Heart right ventricle (tissue), 16 donors: ENCODE results near the gene HSD11B2. TPM values are rescaled to one million over a fixed set of nuclear protein-coding genes. Genes with fewer than 3 reads are reported as not detected.

Source experiments
- ATAC-seq, 8 donors: fragments of 200-7000 bp; cut with Tn5 transposase; one replicate each; pipeline ENCODE4 v1.9.1; 2020; ENCODE audit warnings: mild to moderate bottlenecking in 8 of 8, moderate library complexity in 8 of 8, moderate number of reproducible peaks in 1 of 8
- DNase-seq, 2 donors: peaks; one replicate each; pipeline ENCODE4 v3.0.0-alpha.2; 2020
- H3K27ac ChIP-seq, 10 donors: fragments of 200-600 bp; sonication (generic) in 2 of 10; one replicate each; pipeline versions ENCODE4 v1.5.0 to v1.8.0; 2020 to 2022; ENCODE audit warnings: mild to moderate bottlenecking in 3 of 10
- H3K27me3 ChIP-seq, 7 donors: fragments of 200-600 bp; one replicate each; pipeline ENCODE4 v1.8.0; 2021 to 2022; ENCODE audit warnings: mild to moderate bottlenecking in 2 of 7
- H3K36me3 ChIP-seq, 9 donors: fragments of 200-600 bp; sonication (generic) in 1 of 9; one replicate each; pipeline versions ENCODE4 v1.5.0 to v1.8.0; 2020 to 2022; ENCODE audit warnings: mild to moderate bottlenecking in 2 of 9
- H3K4me1 ChIP-seq, 9 donors: fragments of 200-600 bp; sonication (generic) in 1 of 9; one replicate each; pipeline versions ENCODE4 v1.5.0 to v1.8.0; 2020 to 2022; ENCODE audit warnings: mild to moderate bottlenecking in 4 of 9
- H3K4me3 ChIP-seq, 10 donors: fragments of 200-600 bp; sonication (generic) in 2 of 10; one replicate each; pipeline versions ENCODE4 v1.5.0 to v1.8.0; 2020 to 2022; ENCODE audit warnings: mild to moderate bottlenecking in 7 of 10, moderate library complexity in 2 of 10
- H3K9me3 ChIP-seq, 11 donors: fragments of 200-600 bp in 10 of 11; sonication (generic) in 2 of 11; one replicate each; pipeline versions ENCODE4 v1.5.0 to v1.8.0; 2013 to 2022; ENCODE audit warnings: mild to moderate bottlenecking in 2 of 11, control low read depth in 1 of 11, moderate library complexity in 1 of 11
- WGBS, 2 donors: extraction: QIAGEN DNeasy Blood & Tissue Kit; methylation state at CpG; one replicate each; pipeline ENCODE4 v1.1.7; 2013; ENCODE audit warnings: inconsistent platforms in 1 of 2; 5-methylcytosine and 5-hydroxymethylcytosine counted together
- intact Hi-C, 10 donors: fragments of 100-400 bp; cut with DNase I; formaldehyde crosslinking; loops; one replicate each; pipeline versions ENCODE4 v1.11.1 to v1.14.2; 2022
- polyA plus RNA-seq, 2 donors: library from polyadenylated mRNA; stranded (reverse); fragments of 200-250 nt; gene quantifications; one replicate each; pipeline ENCODE4 v1.2.3, GENCODE V29; 2013
- total RNA-seq, 10 donors: library from RNA; stranded (reverse); fragmentation: NEBNext Ultra II Directional in 3 of 10; extraction: Animal tissue kit (Norgen Biotek cat#: 25700) in 3 of 10; gene quantifications; one replicate each; pipeline versions ENCODE4 v1.2.1 to v1.2.4, GENCODE V29; 2021 to 2023
- TF ChIP-seq, protein P1 (sequence below), 9 donors: fragments of 200-600 bp; sonication (generic) in 2 of 9; IDR thresholded peaks; one replicate each; pipeline versions ENCODE4 v1.5.0 to v1.8.0; 2021 to 2022; ENCODE audit warnings: antibody characterized with exemption in 9 of 9, mild to moderate bottlenecking in 5 of 9, moderate library complexity in 1 of 9
- donor health status: Arrhythmogenic right ventricular cardiomyopathy.
- donor health status: ischemic (EF 13 %, LVEDD 7.1; RV severe dilation, severe dysfunction).
- donor health status: healthy with polysubstance abuse.
- donor health status: DM: no; HTN: yes; CAD: no.
- donor health status: DM: no; HTN: no; CAD: no.
- donor health status: ischemic (EF 25% LVEDD 6.9; RV normal size, moderate dysfunction).
- donor health status: ischemic (EF 25% LVEDD 5.7; RV mildly dilated, moderate dysfunction).
- donor health status: healthy.
- donor health status: DM: yes; HTN: yes; CAD: no.
- donor health status: Ischemic cardiomyopathy.
- donor health status: ischemic (EF 35%, LVEDD 5.7; RV mildly dilated, moderate dysfunction).
- donor health status: nonischemic (EF 11% LVEDD 7.7; RV severe dilation, severe dysfunction).
- donor health status: DM: yes; HTN: yes; CAD: no.
- donor health status: PGD.
- donor health status: ischemic (EF 29% LVEDD 5.4; RV normal size, mild dysfunction).
- donor health status: nonischemic (EF 23%, LVEDD 6.1; RV moderate dilation, normal function).

HSD11B2 gene
- total and polyA plus RNA-seq, 12 donors = 0.16 to 1.4 (median 0.51) TPM; not detected in 1

DNA sequence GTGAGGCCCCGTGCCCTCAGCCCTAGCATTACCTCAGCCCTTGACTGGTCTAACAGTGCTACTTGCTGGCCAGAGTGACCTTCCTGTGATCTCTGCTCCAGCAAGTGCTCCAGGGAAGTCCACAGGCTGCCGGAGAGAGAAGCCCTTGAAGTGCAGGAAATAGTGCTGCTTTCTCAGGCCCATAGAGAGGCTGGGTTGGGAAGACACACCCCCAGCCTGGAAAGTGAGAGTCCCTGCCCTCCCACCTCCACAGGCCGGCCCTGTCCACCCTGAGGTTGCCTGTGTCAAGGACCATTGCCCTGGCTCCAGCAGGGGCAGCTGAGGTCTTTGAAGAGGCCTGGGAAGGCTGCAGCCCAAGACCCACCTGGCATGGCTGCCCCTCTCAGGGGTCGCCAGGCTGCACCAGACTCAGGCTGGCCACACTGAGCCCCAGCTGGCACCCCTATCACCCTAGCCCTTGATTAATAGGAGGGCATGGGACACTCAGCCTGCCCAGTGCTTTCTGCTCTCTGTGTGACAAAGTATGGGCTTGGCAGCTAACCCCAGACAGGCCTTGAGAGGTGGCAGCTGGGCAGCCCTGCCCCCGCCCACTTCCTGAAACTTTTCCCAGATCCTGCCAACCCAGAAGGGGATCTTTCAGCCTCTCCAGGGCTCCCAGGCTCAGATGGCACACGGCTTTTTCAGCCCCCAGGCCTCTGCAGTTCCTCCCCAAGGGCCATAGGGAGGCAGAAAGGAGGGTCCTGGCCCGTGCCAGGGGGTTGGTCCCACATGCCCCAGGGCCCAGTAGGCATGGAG, 28.3 kb downstream of the HSD11B2 start:
- WGBS, 2 donors = 33 to 35% methylated on average over 7 of the region's 7 CpGs
- Histone ChIP-seq H3K4me1 (peaks cover 45 to 87% (median 79%) of the 10 kb centered on the region in 9 donors), H3K27ac (peak overlapping the region; percentile 44 to 87 (median 74)), H3K27me3 (no peaks in the 10 kb centered on the region), H3K4me3 (no peak overlapping the region), H3K9me3 (no peaks in the 10 kb centered on the region), H3K36me3 (peaks cover 0 to 27% (median 0%) of the 10 kb centered on the region in 9 donors)
- DNase-seq = peak; percentile 59 to 64
- intact Hi-C loops = loop anchor here in 1 of 10 donors (10.0 kb wide), 1 partner anchor 84 kb away; no protein-coding TSS in a partner anchor
- ATAC-seq = peak; percentile 47 to 75 (median 61)
- TF ChIP-seq, protein P1, sequence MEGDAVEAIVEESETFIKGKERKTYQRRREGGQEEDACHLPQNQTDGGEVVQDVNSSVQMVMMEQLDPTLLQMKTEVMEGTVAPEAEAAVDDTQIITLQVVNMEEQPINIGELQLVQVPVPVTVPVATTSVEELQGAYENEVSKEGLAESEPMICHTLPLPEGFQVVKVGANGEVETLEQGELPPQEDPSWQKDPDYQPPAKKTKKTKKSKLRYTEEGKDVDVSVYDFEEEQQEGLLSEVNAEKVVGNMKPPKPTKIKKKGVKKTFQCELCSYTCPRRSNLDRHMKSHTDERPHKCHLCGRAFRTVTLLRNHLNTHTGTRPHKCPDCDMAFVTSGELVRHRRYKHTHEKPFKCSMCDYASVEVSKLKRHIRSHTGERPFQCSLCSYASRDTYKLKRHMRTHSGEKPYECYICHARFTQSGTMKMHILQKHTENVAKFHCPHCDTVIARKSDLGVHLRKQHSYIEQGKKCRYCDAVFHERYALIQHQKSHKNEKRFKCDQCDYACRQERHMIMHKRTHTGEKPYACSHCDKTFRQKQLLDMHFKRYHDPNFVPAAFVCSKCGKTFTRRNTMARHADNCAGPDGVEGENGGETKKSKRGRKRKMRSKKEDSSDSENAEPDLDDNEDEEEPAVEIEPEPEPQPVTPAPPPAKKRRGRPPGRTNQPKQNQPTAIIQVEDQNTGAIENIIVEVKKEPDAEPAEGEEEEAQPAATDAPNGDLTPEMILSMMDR (IDR thresholded peaks at IDR 0.05) = no peak

DNA sequence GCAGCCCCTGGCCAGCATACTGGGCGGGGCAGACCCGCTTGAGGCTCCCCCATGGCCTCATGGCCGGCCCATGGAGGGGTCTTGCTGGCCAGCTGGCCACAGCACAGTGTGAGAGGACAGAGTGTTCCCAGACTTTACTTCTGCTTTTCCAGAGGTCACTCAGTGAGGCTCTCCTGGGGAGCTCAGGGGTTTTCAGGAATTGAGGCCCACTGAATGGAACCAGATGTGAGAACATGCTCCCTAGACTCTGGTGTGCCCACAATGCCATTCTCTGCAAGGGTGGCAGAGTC, 28.9 kb downstream of the HSD11B2 start:
- ATAC-seq (peak; percentile 7 to 72 (median 32)), DNase-seq (no peak)
- Histone ChIP-seq H3K4me3 (no peak overlapping the region), H3K27ac (peak overlapping the region; percentile 44 to 87 (median 74)), H3K9me3 (no peaks in the 10 kb centered on the region), H3K36me3 (peaks cover 0 to 29% (median 0%) of the 10 kb centered on the region in 9 donors), H3K4me1 (peaks cover 45 to 93% (median 82%) of the 10 kb centered on the region in 9 donors), H3K27me3 (no peaks in the 10 kb centered on the region)
- TF ChIP-seq, protein P1 (IDR thresholded peaks at IDR 0.05) = no peak
- intact Hi-C loops = loop anchor here in 6 of 10 donors (5.0 to 10.0 kb wide), 3 partner anchors 33 to 95 kb away; no protein-coding TSS in a partner anchor
- WGBS, 2 donors = 53 to 55% methylated on average over 3 of the region's 3 CpGs

DNA sequence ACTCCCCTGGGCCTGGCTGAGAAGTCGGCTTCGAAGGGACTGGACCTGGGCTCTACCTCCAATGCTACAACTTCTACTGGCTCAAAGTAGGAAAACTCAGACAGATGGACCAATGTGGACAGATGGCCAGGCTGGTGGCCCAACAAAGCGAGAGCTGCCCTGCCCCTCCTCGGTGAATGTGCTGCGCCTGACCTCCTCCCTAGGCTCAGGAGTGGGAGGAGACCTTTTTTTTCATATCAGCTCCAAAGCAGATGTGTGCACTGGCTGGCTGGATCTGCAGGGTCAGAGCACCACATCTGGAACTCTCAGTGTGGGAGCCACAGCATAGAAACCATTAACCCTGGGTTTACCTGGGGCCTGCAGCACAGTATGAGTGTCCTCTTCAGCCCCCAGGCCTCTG, 29.2 kb downstream of the HSD11B2 start:
- Histone ChIP-seq H3K27me3 (no peaks in the 10 kb centered on the region), H3K4me1 (peaks cover 45 to 96% (median 86%) of the 10 kb centered on the region in 9 donors), H3K36me3 (peaks cover 0 to 26% (median 0%) of the 10 kb centered on the region in 9 donors), H3K4me3 (no peak overlapping the region), H3K9me3 (no peaks in the 10 kb centered on the region), H3K27ac (peak overlapping the region in 9 of 10 donors; percentile 44 to 87 (median 76))
- intact Hi-C loops = loop anchor here in 5 of 10 donors (5.0 to 10.0 kb wide), 3 partner anchors 33 to 95 kb away; no protein-coding TSS in a partner anchor
- TF ChIP-seq, protein P1 (IDR thresholded peaks at IDR 0.05) = no peak
- 76 to 80% methylated on average over 5 of the region's 5 CpGs for WGBS, 2 donors
- DNase-seq = no peak
- peak in 3 of 8 donors; percentile 4 to 22 (median 14) for ATAC-seq

DNA sequence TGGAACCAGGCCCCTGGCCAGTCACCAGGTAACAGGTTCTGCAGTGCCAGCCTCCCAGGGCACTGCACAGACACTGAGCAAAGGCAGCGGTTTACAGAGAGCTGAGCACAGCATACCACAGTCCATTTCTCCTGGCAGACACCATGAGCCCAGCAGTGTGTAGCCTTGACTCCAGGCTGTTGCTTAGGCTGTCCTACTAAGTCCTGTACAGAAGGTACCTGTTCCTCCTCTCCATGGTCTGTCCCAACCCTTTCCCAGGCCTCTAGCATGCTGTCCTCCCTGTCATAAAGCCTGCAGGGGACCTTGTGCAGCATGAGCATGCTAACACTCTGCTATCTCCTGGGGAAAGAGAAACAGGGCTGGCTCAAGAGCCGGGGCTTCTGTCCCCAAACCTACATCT, 30.0 kb downstream of the HSD11B2 start:
- Histone ChIP-seq H3K36me3 (peaks cover 0 to 25% (median 0%) of the 10 kb centered on the region in 9 donors), H3K27me3 (no peaks in the 10 kb centered on the region), H3K4me1 (peaks cover 53 to 99% (median 92%) of the 10 kb centered on the region in 9 donors), H3K9me3 (no peaks in the 10 kb centered on the region), H3K4me3 (no peak overlapping the region), H3K27ac (peak overlapping the region in 4 of 10 donors; percentile 7 to 87 (median 58))
- TF ChIP-seq, protein P1 (IDR thresholded peaks at IDR 0.05) = no peak
- WGBS, 2 donors = 83 to 97% methylated on average over 2 of the region's 2 CpGs
- no peak for ATAC-seq
- DNase-seq = no peak
- intact Hi-C loops = loop anchor here in 5 of 10 donors (5.0 to 10.0 kb wide), 3 partner anchors 34 to 96 kb away; no protein-coding TSS in a partner anchor
